HepG2 (cell line): ENCODE data around the gene SEC14L1. TPM values are rescaled to one million over a fixed set of nuclear protein-coding genes. Genes with fewer than 3 reads are reported as not detected.
A peak's percentile ranks its signal among the peaks of the same experiment; 100 is the strongest.

Source experiments
- ATAD3A ChIP-seq: sonication (generic); formaldehyde crosslinking; IDR thresholded peaks from 2 replicates; pipeline ENCODE4 v1.4.0; 2020; ENCODE audit warnings: missing genetic modification reagents
- GABPA ChIP-seq, 2 experiments: IDR thresholded peaks; 2 replicates each; pipeline ENCODE4 v1.6.1; 2011 to 2016; ENCODE audit warnings: low read depth in 2 of 2, low read length in 1 of 2, missing biosample characterization in 1 of 2, missing genetic modification characterization in 1 of 2
- NAIF1 ChIP-seq: sonication (generic); formaldehyde crosslinking; IDR thresholded peaks from 2 replicates; pipeline ENCODE4 v1.5.0; 2020; ENCODE audit warnings: mild to moderate bottlenecking, missing genetic modification reagents, borderline replicate concordance
- SMARCE1 ChIP-seq: fragments of 450-650 bp; IDR thresholded peaks from 2 replicates; pipeline ENCODE4 v1.6.1; 2017; ENCODE audit warnings: borderline replicate concordance
- ZFP41 ChIP-seq: sonication (generic); formaldehyde crosslinking; IDR thresholded peaks from 2 replicates; pipeline ENCODE4 v1.4.0; 2020; ENCODE audit warnings: mild to moderate bottlenecking, missing genetic modification reagents, borderline replicate concordance
- ZNF773 ChIP-seq: sonication (generic); formaldehyde crosslinking; IDR thresholded peaks from 2 replicates; pipeline ENCODE4 v1.4.0; 2020; ENCODE audit warnings: missing genetic modification reagents, borderline replicate concordance
- polyA plus RNA-seq, 8 experiments: library from polyadenylated mRNA; depleted of rRNA in 3 of 8; stranded (reverse) in 7 of 8; unstranded in 1 of 8; fragments of >200 nt; fragmentation: Illumina TruSeq in 4 of 8; extraction: Trizol in 4 of 8; gene quantifications; 2 replicates each; pipeline versions ENCODE4 v1.2.1 to v1.2.3, GENCODE V29; 2011 to 2016; ENCODE audit warnings: low read depth in 4 of 8, missing spikeins in 1 of 8, mixed read lengths in 1 of 8; ENCODE audit not compliant: insufficient read depth in 1 of 8
- total RNA-seq, 5 experiments: library from RNA; depleted of rRNA; stranded (reverse); fragments of >200 nt; fragmentation: Illumina TruSeq; extraction: Trizol; gene quantifications; 2 replicates each; pipeline ENCODE4 v1.2.3, GENCODE V29; 2016; ENCODE audit warnings: low read depth in 1 of 5
- TF ChIP-seq, protein P1 (sequence below): sonication (generic); formaldehyde crosslinking; IDR thresholded peaks from 2 replicates; pipeline ENCODE4 v1.4.0; 2020; ENCODE audit warnings: missing genetic modification reagents
- TF ChIP-seq, protein P2 (sequence below): sonication (generic); formaldehyde crosslinking; IDR thresholded peaks from 2 replicates; pipeline ENCODE4 v1.4.0; 2020; ENCODE audit warnings: mild to moderate bottlenecking, low read depth, missing genetic modification reagents
- TF ChIP-seq, protein P3 (sequence below): sonication (generic); formaldehyde crosslinking; conservative IDR thresholded peaks from 2 replicates; pipeline ENCODE4 v1.8.0; 2022; ENCODE audit warnings: mild to moderate bottlenecking, moderate library complexity, missing genetic modification reagents
- TF ChIP-seq, protein P4 (sequence below): IDR thresholded peaks from 2 replicates; pipeline ENCODE4 v1.6.1; 2012; ENCODE audit warnings: low read length, improper control_type of control experiment
- TF ChIP-seq, protein P5 (sequence below): sonication (generic); formaldehyde crosslinking; IDR thresholded peaks from 2 replicates; pipeline ENCODE4 v1.9.0; 2022; ENCODE audit warnings: low read depth, missing genetic modification reagents
- TF ChIP-seq, protein P6 (sequence below): sonication (generic); formaldehyde crosslinking; IDR thresholded peaks from 2 replicates; pipeline ENCODE4 v1.8.0; 2022; ENCODE audit warnings: missing genetic modification reagents, mild to moderate bottlenecking, moderate library complexity, borderline replicate concordance

SEC14L1 gene
- total and polyA plus RNA-seq, 2 of the 13 experiments (the other 11 are each of a cell fraction or from before 2014, with no cell fraction given): 26.3 to 43.9 TPM

DNA sequence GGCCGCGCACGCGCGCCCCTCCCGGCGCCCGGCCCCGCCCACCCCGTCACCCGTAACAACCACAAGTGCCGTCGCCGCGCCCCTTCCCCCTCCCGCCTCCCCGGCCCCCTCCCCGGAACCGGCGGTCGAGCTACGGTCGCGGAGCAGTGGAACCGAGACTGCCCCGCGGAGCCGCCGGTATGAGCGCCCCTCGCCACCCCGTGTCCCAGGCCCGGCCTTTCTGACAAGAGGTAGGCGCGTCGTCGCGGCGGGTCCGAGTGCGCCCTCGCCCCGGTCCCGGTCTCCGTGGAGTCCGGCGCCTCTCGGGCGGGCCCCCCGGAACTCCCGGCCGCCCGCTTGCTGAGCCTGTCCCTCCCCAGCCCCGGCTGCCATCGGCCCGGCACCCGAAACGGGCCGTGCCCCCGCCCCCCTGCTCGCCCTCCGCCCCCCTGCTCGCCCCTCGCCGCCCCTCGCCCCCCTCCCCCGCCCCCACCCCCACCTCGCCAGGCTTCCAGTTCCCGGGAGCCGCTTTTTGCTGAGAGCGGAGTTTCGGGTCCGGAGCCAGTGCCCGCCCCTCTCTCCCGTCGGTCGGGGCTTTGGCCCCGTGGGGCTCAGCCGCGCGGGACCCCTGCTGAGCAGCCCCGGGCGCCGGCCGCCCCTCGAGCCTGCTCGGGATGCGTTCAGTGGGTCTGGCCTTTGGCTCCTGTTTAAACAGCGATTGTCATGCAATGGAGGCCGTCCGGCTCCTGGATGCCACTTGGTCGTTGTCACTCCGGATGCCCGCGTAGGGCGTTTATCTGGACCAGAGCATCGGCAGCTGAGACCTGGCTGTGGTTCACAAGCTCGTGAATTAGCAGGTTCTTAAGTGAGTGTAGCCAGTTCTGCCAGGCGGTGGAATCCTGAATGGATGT, at the start of gene SEC14L1 (continued):
- TF ChIP-seq, protein P1, sequence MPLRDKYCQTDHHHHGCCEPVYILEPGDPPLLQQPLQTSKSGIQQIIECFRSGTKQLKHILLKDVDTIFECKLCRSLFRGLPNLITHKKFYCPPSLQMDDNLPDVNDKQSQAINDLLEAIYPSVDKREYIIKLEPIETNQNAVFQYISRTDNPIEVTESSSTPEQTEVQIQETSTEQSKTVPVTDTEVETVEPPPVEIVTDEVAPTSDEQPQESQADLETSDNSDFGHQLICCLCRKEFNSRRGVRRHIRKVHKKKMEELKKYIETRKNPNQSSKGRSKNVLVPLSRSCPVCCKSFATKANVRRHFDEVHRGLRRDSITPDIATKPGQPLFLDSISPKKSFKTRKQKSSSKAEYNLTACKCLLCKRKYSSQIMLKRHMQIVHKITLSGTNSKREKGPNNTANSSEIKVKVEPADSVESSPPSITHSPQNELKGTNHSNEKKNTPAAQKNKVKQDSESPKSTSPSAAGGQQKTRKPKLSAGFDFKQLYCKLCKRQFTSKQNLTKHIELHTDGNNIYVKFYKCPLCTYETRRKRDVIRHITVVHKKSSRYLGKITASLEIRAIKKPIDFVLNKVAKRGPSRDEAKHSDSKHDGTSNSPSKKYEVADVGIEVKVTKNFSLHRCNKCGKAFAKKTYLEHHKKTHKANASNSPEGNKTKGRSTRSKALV (CRISPR knock-in tag): no peak
- TF ChIP-seq, protein P2, sequence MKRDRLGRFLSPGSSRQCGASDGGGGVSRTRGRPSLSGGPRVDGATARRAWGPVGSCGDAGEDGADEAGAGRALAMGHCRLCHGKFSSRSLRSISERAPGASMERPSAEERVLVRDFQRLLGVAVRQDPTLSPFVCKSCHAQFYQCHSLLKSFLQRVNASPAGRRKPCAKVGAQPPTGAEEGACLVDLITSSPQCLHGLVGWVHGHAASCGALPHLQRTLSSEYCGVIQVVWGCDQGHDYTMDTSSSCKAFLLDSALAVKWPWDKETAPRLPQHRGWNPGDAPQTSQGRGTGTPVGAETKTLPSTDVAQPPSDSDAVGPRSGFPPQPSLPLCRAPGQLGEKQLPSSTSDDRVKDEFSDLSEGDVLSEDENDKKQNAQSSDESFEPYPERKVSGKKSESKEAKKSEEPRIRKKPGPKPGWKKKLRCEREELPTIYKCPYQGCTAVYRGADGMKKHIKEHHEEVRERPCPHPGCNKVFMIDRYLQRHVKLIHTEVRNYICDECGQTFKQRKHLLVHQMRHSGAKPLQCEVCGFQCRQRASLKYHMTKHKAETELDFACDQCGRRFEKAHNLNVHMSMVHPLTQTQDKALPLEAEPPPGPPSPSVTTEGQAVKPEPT (CRISPR knock-in tag): no peak
- TF ChIP-seq ATAD3A (no peak), ZFP41 (no peak), ZNF773 (CRISPR knock-in tag) (no peak), GABPA (IDR thresholded peaks at IDR 0.05; ENCODE audit: low read depth, low read length) (no peak; the same call in 1 of the 2 replicates), GABPA (CRISPR knock-in tag; IDR thresholded peaks at IDR 0.05; ENCODE audit: low read depth) (no peak), NAIF1 (CRISPR knock-in tag) (no peak), SMARCE1 (no peak)
- TF ChIP-seq, protein P3, sequence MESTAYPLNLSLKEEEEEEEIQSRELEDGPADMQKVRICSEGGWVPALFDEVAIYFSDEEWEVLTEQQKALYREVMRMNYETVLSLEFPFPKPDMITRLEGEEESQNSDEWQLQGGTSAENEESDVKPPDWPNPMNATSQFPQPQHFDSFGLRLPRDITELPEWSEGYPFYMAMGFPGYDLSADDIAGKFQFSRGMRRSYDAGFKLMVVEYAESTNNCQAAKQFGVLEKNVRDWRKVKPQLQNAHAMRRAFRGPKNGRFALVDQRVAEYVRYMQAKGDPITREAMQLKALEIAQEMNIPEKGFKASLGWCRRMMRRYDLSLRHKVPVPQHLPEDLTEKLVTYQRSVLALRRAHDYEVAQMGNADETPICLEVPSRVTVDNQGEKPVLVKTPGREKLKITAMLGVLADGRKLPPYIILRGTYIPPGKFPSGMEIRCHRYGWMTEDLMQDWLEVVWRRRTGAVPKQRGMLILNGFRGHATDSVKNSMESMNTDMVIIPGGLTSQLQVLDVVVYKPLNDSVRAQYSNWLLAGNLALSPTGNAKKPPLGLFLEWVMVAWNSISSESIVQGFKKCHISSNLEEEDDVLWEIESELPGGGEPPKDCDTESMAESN (CRISPR knock-in tag): no peak
- TF ChIP-seq, protein P4, sequence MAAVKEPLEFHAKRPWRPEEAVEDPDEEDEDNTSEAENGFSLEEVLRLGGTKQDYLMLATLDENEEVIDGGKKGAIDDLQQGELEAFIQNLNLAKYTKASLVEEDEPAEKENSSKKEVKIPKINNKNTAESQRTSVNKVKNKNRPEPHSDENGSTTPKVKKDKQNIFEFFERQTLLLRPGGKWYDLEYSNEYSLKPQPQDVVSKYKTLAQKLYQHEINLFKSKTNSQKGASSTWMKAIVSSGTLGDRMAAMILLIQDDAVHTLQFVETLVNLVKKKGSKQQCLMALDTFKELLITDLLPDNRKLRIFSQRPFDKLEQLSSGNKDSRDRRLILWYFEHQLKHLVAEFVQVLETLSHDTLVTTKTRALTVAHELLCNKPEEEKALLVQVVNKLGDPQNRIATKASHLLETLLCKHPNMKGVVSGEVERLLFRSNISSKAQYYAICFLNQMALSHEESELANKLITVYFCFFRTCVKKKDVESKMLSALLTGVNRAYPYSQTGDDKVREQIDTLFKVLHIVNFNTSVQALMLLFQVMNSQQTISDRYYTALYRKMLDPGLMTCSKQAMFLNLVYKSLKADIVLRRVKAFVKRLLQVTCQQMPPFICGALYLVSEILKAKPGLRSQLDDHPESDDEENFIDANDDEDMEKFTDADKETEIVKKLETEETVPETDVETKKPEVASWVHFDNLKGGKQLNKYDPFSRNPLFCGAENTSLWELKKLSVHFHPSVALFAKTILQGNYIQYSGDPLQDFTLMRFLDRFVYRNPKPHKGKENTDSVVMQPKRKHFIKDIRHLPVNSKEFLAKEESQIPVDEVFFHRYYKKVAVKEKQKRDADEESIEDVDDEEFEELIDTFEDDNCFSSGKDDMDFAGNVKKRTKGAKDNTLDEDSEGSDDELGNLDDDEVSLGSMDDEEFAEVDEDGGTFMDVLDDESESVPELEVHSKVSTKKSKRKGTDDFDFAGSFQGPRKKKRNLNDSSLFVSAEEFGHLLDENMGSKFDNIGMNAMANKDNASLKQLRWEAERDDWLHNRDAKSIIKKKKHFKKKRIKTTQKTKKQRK: no peak
- TF ChIP-seq, protein P5, sequence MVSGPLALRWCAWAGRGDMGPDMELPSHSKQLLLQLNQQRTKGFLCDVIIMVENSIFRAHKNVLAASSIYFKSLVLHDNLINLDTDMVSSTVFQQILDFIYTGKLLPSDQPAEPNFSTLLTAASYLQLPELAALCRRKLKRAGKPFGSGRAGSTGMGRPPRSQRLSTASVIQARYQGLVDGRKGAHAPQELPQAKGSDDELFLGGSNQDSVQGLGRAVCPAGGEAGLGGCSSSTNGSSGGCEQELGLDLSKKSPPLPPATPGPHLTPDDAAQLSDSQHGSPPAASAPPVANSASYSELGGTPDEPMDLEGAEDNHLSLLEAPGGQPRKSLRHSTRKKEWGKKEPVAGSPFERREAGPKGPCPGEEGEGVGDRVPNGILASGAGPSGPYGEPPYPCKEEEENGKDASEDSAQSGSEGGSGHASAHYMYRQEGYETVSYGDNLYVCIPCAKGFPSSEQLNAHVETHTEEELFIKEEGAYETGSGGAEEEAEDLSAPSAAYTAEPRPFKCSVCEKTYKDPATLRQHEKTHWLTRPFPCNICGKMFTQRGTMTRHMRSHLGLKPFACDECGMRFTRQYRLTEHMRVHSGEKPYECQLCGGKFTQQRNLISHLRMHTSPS: peak; percentile 65
- TF ChIP-seq, protein P6, sequence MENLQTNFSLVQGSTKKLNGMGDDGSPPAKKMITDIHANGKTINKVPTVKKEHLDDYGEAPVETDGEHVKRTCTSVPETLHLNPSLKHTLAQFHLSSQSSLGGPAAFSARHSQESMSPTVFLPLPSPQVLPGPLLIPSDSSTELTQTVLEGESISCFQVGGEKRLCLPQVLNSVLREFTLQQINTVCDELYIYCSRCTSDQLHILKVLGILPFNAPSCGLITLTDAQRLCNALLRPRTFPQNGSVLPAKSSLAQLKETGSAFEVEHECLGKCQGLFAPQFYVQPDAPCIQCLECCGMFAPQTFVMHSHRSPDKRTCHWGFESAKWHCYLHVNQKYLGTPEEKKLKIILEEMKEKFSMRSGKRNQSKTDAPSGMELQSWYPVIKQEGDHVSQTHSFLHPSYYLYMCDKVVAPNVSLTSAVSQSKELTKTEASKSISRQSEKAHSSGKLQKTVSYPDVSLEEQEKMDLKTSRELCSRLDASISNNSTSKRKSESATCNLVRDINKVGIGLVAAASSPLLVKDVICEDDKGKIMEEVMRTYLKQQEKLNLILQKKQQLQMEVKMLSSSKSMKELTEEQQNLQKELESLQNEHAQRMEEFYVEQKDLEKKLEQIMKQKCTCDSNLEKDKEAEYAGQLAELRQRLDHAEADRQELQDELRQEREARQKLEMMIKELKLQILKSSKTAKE: no peak
